K562 (cell line): ENCODE results near the gene CPPED1. TPM values are rescaled to one million over a fixed set of nuclear protein-coding genes. Genes with fewer than 3 reads are reported as not detected.
A peak's percentile ranks its signal among the peaks of the same experiment; 100 is the strongest.

ENCODE experiments used
- ATAC-seq: fragments of 200-7000 bp; cut with Tn5 transposase; 3 replicates; pipeline ENCODE4 v1.9.1; 2020; ENCODE audit warnings: moderate library complexity
- BruUV-seq: library from RNA; stranded (reverse); fragments of 400-500 nt; replicated peaks from 2 replicates; lab custom pipeline; 2021; lab: Mats Ljungman, UMichigan
- CTCF ChIA-PET: fragments of 300-600 bp; formaldehyde crosslinking; extraction: SDS; loops from one replicate; lab custom pipeline; 2021; ENCODE audit warnings: low intra/inter-chr PET ratio; lab: Yijun Ruan, JAX
- POLR2A ChIA-PET: fragments of 300-600, 350-650 bp; sonication (Branson Sonifier 250); formaldehyde crosslinking; extraction: SDS; loops from one replicate; lab custom pipeline; 2021; ENCODE audit warnings: antibody characterized with exemption, inconsistent platforms; lab: Yijun Ruan, JAX
- DNase-seq, 4 experiments: peaks; one replicate each; pipeline versions ENCODE4 v3.0.0 to v3.0.0-alpha.2; 2011 to 2018; ENCODE audit warnings: low spot score in 3 of 4, mixed read lengths in 3 of 4; ENCODE audit errors: extremely low read depth in 1 of 4
- FAIRE-seq: peaks from 2 replicates; lab custom pipeline; 2011; peaks lifted over from hg19 to GRCh38; lab: Jason Lieb, UNC
- H2AFZ ChIP-seq: 2 replicates; pipeline ENCODE4 v1.6.0; 2011; ENCODE audit warnings: low read depth, low read length, control low read depth, inconsistent platforms
- H3K27ac ChIP-seq: fragments of 200-600 bp; 3 replicates; pipeline ENCODE4 v1.8.0; 2011; ENCODE audit warnings: low read depth, mild to moderate bottlenecking, control low read depth, inconsistent platforms, low read length, moderate library complexity, mixed read lengths; ENCODE audit errors: extremely low read depth
- H3K27me3 ChIP-seq, 2 experiments: fragments of 300-600 bp in 1 of 2; 2 replicates in 1 of 2; 3 replicates in 1 of 2; pipeline versions ENCODE4 v1.6.0 to v1.8.0; 2011; ENCODE audit warnings: inconsistent platforms in 2 of 2, low read length in 2 of 2, mild to moderate bottlenecking in 1 of 2, mixed read lengths in 1 of 2, moderate library complexity in 1 of 2; ENCODE audit not compliant: control insufficient read depth in 2 of 2, insufficient read depth in 2 of 2
- H3K36me3 ChIP-seq: fragments of 300-600 bp; 3 replicates; pipeline ENCODE4 v1.8.0; 2011; ENCODE audit warnings: mild to moderate bottlenecking, low read length, inconsistent platforms; ENCODE audit not compliant: control insufficient read depth, insufficient read depth
- H3K4me1 ChIP-seq, 2 experiments: fragments of 200-600 bp in 1 of 2; replicated peaks in 1 of 2; 2 replicates in 1 of 2; 3 replicates in 1 of 2; pipeline versions ENCODE4 v1.5.1 to v1.8.0; 2011; ENCODE audit warnings: inconsistent platforms in 2 of 2, low read length in 2 of 2, mild to moderate bottlenecking in 1 of 2, mixed read lengths in 1 of 2, moderate library complexity in 1 of 2; ENCODE audit not compliant: control insufficient read depth in 2 of 2, insufficient read depth in 2 of 2
- H3K4me2 ChIP-seq: 2 replicates; pipeline ENCODE4 v1.6.1; 2011; ENCODE audit warnings: low read length, control low read depth, inconsistent platforms, mixed read lengths; ENCODE audit not compliant: insufficient read depth
- H3K4me3 ChIP-seq: fragments of 200-600 bp; sonication (generic), shearing (Covaris generic); 2 replicates; pipeline ENCODE4 v1.5.1; 2016; ENCODE audit warnings: control low read depth, inconsistent platforms
- H3K79me2 ChIP-seq: fragments of 200-600 bp; 3 replicates; pipeline ENCODE4 v1.8.0; 2011; ENCODE audit warnings: low read length, inconsistent platforms; ENCODE audit not compliant: control insufficient read depth, insufficient read depth
- H3K9ac ChIP-seq, 2 experiments: 2 replicates each; pipeline versions ENCODE4 v1.6.0 to v1.6.1; 2011; ENCODE audit warnings: low read depth in 2 of 2, low read length in 2 of 2, control low read depth in 1 of 2, inconsistent platforms in 1 of 2, mild to moderate bottlenecking in 1 of 2, mixed read lengths in 1 of 2; ENCODE audit not compliant: insufficient read depth in 1 of 2
- H3K9me1 ChIP-seq: one replicate; pipeline ENCODE4 v1.6.0; 2011; ENCODE audit warnings: inconsistent platforms, mild to moderate bottlenecking, low read length, moderate library complexity; ENCODE audit not compliant: control insufficient read depth, insufficient read depth
- H3K9me3 ChIP-seq: replicated peaks from 2 replicates; pipeline ENCODE4 v1.5.1; 2011; ENCODE audit warnings: low read depth, low read length, inconsistent platforms; ENCODE audit not compliant: control insufficient read depth, insufficient read depth
- H4K20me1 ChIP-seq: replicated peaks from 2 replicates; pipeline ENCODE4 v1.6.1; 2011; ENCODE audit warnings: low read length, inconsistent platforms, mixed read lengths; ENCODE audit not compliant: control insufficient read depth, insufficient read depth
- BHLHE40 ChIP-seq: IDR thresholded peaks from 2 replicates; pipeline ENCODE4 v1.6.1; 2011; ENCODE audit warnings: low read length, improper control_type of control experiment
- CEBPB ChIP-seq: fragments of 450-650 bp; IDR thresholded peaks from 2 replicates; pipeline ENCODE4 v1.6.1; 2016; ENCODE audit warnings: missing genetic modification characterization, missing compliant biosample characterization
- HSF4 ChIP-seq: fragments of 250-450 bp; sonication (Bioruptor Pico); IDR thresholded peaks from 2 replicates; pipeline ENCODE4 v2.1.2; 2022; ENCODE audit warnings: mild to moderate bottlenecking, moderate library complexity, borderline replicate concordance
- NCOA4 ChIP-seq: fragments of 450-650 bp; IDR thresholded peaks from 2 replicates; pipeline ENCODE4 v1.6.1; 2018; ENCODE audit warnings: mild to moderate bottlenecking; ENCODE audit not compliant: partially characterized antibody
- SAP30 ChIP-seq: fragments of 200-600 bp; sonication (generic); IDR thresholded peaks from 2 replicates; pipeline ENCODE4 v1.6.1; 2012; ENCODE audit warnings: borderline replicate concordance, low read depth, mild to moderate bottlenecking, moderate library complexity, low read length, control low read depth, inconsistent platforms; ENCODE audit not compliant: insufficient read depth, poor library complexity, severe bottlenecking
- SMARCE1 ChIP-seq: fragments of 450-650 bp; IDR thresholded peaks from 2 replicates; pipeline ENCODE4 v1.7.1; 2016; ENCODE audit warnings: mild to moderate bottlenecking
- ZNF740 ChIP-seq, 3 experiments: fragments of 200-800 bp in 1 of 3; sonication (Bioruptor generic) in 1 of 3; sonication (generic) in 1 of 3; formaldehyde crosslinking in 1 of 3; IDR thresholded peaks; 2 replicates each; pipeline versions ENCODE4 v1.6.1 to v1.8.0; 2016 to 2022; ENCODE audit warnings: mild to moderate bottlenecking in 2 of 3, missing compliant biosample characterization in 2 of 3, missing genetic modification characterization in 2 of 3, missing genetic modification reagents in 1 of 3
- WGBS: fragments of 100-300 bp; shearing (Covaris generic); methylation state at CpG from one replicate; pipeline ENCODE4 v1.1.6; 2016; ENCODE audit warnings: low coverage, mixed read lengths; ENCODE audit not compliant: insufficient coverage; ENCODE audit errors: missing lambda C conversion rate; 5-methylcytosine and 5-hydroxymethylcytosine counted together
- in situ Hi-C: fragments of 300-500 bp; cut with MboI; formaldehyde crosslinking; loops from 4 replicates; pipeline ENCODE4 v1.15.0; 2018; ENCODE audit warnings: inconsistent platforms, mixed read lengths
- intact Hi-C: fragments of 100-400 bp; cut with micrococcal nuclease; formaldehyde crosslinking; loops from 2 replicates; pipeline ENCODE4 v1.14.2; 2022
- polyA plus RNA-seq, 8 experiments: library from polyadenylated mRNA; depleted of rRNA in 4 of 8; stranded (reverse) in 5 of 8; unstranded in 3 of 8; fragments of >200 nt; fragmentation: Nextera tagmentation in 2 of 8; fragmentation: Illumina TruSeq in 1 of 8; extraction: Ambion mirVana in 2 of 8; extraction: Trizol in 1 of 8; gene quantifications; 2 replicates each; pipeline versions ENCODE4 v1.2.1 to v1.2.3, GENCODE V29; 2011 to 2014; ENCODE audit warnings: inconsistent platforms in 1 of 8, missing spikeins in 1 of 8
- total RNA-seq, 7 experiments: library from RNA; depleted of rRNA in 6 of 7; stranded (reverse); fragments of >200 nt in 6 of 7; fragmentation: Illumina TruSeq in 2 of 7; extraction: Trizol in 2 of 7; gene quantifications; 2 replicates each; pipeline versions ENCODE4 v1.2.1 to v1.2.3, GENCODE V29; 2011 to 2021; ENCODE audit warnings: low replicate concordance in 1 of 7
- TF ChIP-seq, protein P1 (sequence below), 2 experiments: fragments of 150-350 bp in 1 of 2; IDR thresholded peaks; 2 replicates each; pipeline ENCODE4 v1.6.1; 2012 to 2016; ENCODE audit warnings: low read depth in 2 of 2, low read length in 2 of 2, mild to moderate bottlenecking in 1 of 2, moderate library complexity in 1 of 2
- TF ChIP-seq, protein P2 (sequence below): fragments of 150-350 bp; IDR thresholded peaks from 2 replicates; pipeline ENCODE4 v1.6.1; 2014; ENCODE audit warnings: low read depth, mild to moderate bottlenecking, low read length, borderline replicate concordance
- TF ChIP-seq, protein P3 (sequence below), 2 experiments: fragments of 450-650 bp in 1 of 2; sonication (generic) in 1 of 2; formaldehyde crosslinking in 1 of 2; IDR thresholded peaks in 1 of 2; conservative IDR thresholded peaks in 1 of 2; 2 replicates each; pipeline versions ENCODE4 v1.6.1 to v1.8.1; 2016 to 2023; ENCODE audit warnings: mild to moderate bottlenecking in 2 of 2, moderate library complexity in 2 of 2, inconsistent platforms in 1 of 2, missing genetic modification reagents in 1 of 2

Gene CPPED1
- total and polyA plus RNA-seq, 9 of the 15 experiments (the other 6 are each of a cell fraction or from before 2014, with no cell fraction given) = 7.5 to 25.7 (median 16.9) TPM

- intact Hi-C loops (no loop called here), in situ Hi-C loops (no loop called here)
- no peaks in the 10 kb centered on the region for H3K9me1 ChIP-seq
- no peak overlapping the region for H3K4me3 ChIP-seq
- no peaks in the 10 kb centered on the region for H3K36me3 ChIP-seq
- peaks cover 5 to 12% of the 10 kb centered on the region in 2 experiments; a peak in 3 of 5 replicates for H3K27me3 ChIP-seq
- no peak overlapping the region for H3K27ac ChIP-seq
- ChIA-PET CTCF (no interaction called here), POLR2A (interaction anchor here (0.5 to 1.1 kb wide), 3 partner anchors 11 to 32 kb away, joined by 3 to 5 read pairs (median 3); no protein-coding TSS in a partner anchor)
- ATAC-seq (peak; percentile 33; the same call in 1 of the 3 replicates), DNase-seq (peak in 2 of 4 experiments; percentile 14), FAIRE-seq (no peak)
- H3K79me2 ChIP-seq = no peaks in the 10 kb centered on the region
- no peak overlapping the region for H3K4me2 ChIP-seq
- no peak overlapping the region for H2AFZ ChIP-seq
- no peaks in the 10 kb centered on the region for H4K20me1 ChIP-seq
- no TSS peak for BruUV-seq
- H3K9ac ChIP-seq = no peak overlapping the region
- WGBS = 2% methylated on average over 10 of the region's 10 CpGs
- no peaks in the 10 kb centered on the region for H3K4me1 ChIP-seq
- no peaks in the 10 kb centered on the region for H3K9me3 ChIP-seq
- no peak for TF ChIP-seq ZNF740 (CRISPR knock-in tag; IDR thresholded peaks at IDR 0.05)
- no peak for TF ChIP-seq ZNF740 (tag; IDR thresholded peaks at IDR 0.05)
- TF ChIP-seq, protein P1, sequence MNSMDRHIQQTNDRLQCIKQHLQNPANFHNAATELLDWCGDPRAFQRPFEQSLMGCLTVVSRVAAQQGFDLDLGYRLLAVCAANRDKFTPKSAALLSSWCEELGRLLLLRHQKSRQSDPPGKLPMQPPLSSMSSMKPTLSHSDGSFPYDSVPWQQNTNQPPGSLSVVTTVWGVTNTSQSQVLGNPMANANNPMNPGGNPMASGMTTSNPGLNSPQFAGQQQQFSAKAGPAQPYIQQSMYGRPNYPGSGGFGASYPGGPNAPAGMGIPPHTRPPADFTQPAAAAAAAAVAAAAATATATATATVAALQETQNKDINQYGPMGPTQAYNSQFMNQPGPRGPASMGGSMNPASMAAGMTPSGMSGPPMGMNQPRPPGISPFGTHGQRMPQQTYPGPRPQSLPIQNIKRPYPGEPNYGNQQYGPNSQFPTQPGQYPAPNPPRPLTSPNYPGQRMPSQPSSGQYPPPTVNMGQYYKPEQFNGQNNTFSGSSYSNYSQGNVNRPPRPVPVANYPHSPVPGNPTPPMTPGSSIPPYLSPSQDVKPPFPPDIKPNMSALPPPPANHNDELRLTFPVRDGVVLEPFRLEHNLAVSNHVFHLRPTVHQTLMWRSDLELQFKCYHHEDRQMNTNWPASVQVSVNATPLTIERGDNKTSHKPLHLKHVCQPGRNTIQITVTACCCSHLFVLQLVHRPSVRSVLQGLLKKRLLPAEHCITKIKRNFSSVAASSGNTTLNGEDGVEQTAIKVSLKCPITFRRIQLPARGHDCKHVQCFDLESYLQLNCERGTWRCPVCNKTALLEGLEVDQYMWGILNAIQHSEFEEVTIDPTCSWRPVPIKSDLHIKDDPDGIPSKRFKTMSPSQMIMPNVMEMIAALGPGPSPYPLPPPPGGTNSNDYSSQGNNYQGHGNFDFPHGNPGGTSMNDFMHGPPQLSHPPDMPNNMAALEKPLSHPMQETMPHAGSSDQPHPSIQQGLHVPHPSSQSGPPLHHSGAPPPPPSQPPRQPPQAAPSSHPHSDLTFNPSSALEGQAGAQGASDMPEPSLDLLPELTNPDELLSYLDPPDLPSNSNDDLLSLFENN (IDR thresholded peaks at IDR 0.05; ENCODE audit: low read depth in 2 of 2, low read length in 2 of 2) = no peak
- TF ChIP-seq, protein P2, sequence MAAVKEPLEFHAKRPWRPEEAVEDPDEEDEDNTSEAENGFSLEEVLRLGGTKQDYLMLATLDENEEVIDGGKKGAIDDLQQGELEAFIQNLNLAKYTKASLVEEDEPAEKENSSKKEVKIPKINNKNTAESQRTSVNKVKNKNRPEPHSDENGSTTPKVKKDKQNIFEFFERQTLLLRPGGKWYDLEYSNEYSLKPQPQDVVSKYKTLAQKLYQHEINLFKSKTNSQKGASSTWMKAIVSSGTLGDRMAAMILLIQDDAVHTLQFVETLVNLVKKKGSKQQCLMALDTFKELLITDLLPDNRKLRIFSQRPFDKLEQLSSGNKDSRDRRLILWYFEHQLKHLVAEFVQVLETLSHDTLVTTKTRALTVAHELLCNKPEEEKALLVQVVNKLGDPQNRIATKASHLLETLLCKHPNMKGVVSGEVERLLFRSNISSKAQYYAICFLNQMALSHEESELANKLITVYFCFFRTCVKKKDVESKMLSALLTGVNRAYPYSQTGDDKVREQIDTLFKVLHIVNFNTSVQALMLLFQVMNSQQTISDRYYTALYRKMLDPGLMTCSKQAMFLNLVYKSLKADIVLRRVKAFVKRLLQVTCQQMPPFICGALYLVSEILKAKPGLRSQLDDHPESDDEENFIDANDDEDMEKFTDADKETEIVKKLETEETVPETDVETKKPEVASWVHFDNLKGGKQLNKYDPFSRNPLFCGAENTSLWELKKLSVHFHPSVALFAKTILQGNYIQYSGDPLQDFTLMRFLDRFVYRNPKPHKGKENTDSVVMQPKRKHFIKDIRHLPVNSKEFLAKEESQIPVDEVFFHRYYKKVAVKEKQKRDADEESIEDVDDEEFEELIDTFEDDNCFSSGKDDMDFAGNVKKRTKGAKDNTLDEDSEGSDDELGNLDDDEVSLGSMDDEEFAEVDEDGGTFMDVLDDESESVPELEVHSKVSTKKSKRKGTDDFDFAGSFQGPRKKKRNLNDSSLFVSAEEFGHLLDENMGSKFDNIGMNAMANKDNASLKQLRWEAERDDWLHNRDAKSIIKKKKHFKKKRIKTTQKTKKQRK = no peak
- TF ChIP-seq, protein P3, sequence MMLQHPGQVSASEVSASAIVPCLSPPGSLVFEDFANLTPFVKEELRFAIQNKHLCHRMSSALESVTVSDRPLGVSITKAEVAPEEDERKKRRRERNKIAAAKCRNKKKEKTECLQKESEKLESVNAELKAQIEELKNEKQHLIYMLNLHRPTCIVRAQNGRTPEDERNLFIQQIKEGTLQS (IDR thresholded peaks at IDR 0.05) = peak; percentile 61
- TF ChIP-seq, protein P3 (CRISPR knock-in tag; conservative IDR thresholded peaks at IDR 0.05) = no peak
- no peak for TF ChIP-seq SMARCE1
- no peak for TF ChIP-seq NCOA4
- TF ChIP-seq CEBPB (tag) = no peak
- TF ChIP-seq BHLHE40 = no peak
- no peak for TF ChIP-seq SAP30
- TF ChIP-seq HSF4 (CRISPR knock-in tag) = no peak
These were observed 30.2 kb upstream of the CPPED1 start for GRCh38 chr16:12833926-12834325.
